Measurements from ENCODE around the gene CABP7. TPM values are rescaled to one million over a fixed set of nuclear protein-coding genes. Genes with fewer than 3 reads are reported as not detected.

CABP7 gene
- total and polyA plus RNA-seq, 12 donors: 0.77 to 15.1 (median 5.9) TPM

GRCh38 chr22:29700206-29700899, 19.4 kb upstream of the CABP7 start:
- Histone ChIP-seq H3K36me3 (replicated peaks in 1 of 2) (peaks cover 0 to 4% of the 10 kb centered on the region in 2 donors), H3K27ac (no peak overlapping the region), H3K4me3 (no peak overlapping the region), H3K9me3 (replicated peaks in 1 of 3) (no peaks in the 10 kb centered on the region), H3K4me1 (replicated peaks in 1 of 2) (peaks cover 18 to 45% of the 10 kb centered on the region in 2 donors), H3K27me3 (no peaks in the 10 kb centered on the region)
- TF ChIP-seq POLR2A (IDR thresholded peaks at IDR 0.05) (no peak), CTCF (IDR thresholded peaks at IDR 0.05) (no peak)
- 59 to 72% (median 63%) methylated on average over 14 to 19 of the region's 19 CpGs for WGBS, 4 donors
- DNase-seq: peak in 1 of 7 donors; percentile 14
- intact Hi-C loops (cut with DNase I): loop anchor here in 1 of 2 donors (10.0 kb wide), 1 partner anchor 304 kb away; no protein-coding TSS in a partner anchor

DNA sequence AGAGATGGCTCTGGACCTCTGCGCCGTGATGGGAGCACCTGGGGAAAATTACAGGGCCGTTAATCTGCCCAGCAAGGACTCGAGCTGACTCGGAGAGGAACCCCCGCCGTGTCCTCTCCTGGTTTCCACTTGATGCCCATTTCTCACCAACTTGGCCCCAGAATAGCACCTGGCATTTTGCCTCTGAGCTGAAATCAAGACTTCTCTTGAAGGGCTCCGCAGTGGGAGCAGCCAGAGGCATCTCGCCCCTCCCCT, 19.0 kb upstream of the CABP7 start:
- WGBS, 4 donors: 55 to 62% (median 61%) methylated on average over 8 to 9 of the region's 9 CpGs
- Histone ChIP-seq H3K27me3 (no peaks in the 10 kb centered on the region), H3K4me1 (replicated peaks in 1 of 2) (peaks cover 18 to 45% of the 10 kb centered on the region in 2 donors), H3K36me3 (replicated peaks in 1 of 2) (no peaks in the 10 kb centered on the region), H3K4me3 (no peak overlapping the region), H3K9me3 (replicated peaks in 1 of 3) (no peaks in the 10 kb centered on the region), H3K27ac (no peak overlapping the region)
- intact Hi-C loops (cut with DNase I): loop anchor here in 1 of 2 donors (10.0 kb wide), 1 partner anchor 304 kb away; no protein-coding TSS in a partner anchor
- no peak for DNase-seq
- TF ChIP-seq POLR2A (IDR thresholded peaks at IDR 0.05) (no peak), CTCF (IDR thresholded peaks at IDR 0.05) (no peak)

DNA sequence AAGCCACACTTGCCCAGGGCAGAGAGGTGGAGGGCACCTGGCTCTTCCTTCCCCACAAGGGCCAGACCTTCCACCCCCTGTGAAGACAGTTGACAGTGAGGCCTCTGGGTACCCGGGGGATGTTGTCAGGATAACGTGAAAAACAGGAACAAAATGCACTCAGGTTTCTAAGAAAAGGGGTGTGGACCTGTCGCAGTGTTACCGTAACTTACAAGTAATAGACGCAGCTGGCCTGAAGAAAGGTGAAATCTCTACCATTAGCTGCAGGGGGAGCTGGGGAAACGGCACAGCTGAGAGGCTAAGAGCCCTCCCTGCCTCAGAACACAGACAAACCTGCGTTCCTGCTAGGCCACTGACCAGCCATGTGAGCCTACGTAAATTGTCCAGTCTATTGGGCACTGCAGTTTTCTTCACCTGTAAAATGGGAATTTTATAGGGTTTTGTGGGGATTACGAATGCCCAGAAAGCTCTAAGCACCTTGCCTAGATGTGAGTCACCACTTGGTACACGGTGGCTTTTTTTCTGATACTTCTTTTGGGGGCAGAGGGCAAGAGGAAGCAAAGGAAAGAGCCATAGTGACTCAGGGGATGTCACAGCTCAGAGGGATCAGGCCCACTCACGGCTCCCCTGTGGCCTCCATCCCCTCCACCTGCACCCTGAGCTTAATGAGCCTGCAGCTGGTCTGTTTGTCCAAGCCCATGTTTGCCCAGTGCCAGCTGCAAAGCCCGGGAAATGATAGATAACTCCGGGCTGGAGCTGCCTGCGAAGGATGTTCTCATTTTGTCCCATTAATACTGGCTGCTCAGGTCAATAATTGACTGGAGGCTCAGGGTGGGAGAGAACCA, 18.4 kb upstream of the CABP7 start:
- no peak overlapping the region for H3K4me3 ChIP-seq
- TF ChIP-seq POLR2A (IDR thresholded peaks at IDR 0.05): no peak
- TF ChIP-seq CTCF (IDR thresholded peaks at IDR 0.05): no peak
- 37 to 64% (median 40%) methylated on average over 13 to 14 of the region's 14 CpGs for WGBS, 4 donors
- no peaks in the 10 kb centered on the region for H3K36me3 ChIP-seq (replicated peaks in 1 of 2)
- no peaks in the 10 kb centered on the region for H3K27me3 ChIP-seq
- DNase-seq: no peak
- no peaks in the 10 kb centered on the region for H3K9me3 ChIP-seq (replicated peaks in 1 of 3)
- peaks cover 18 to 45% of the 10 kb centered on the region in 2 donors for H3K4me1 ChIP-seq (replicated peaks in 1 of 2)
- intact Hi-C loops (cut with DNase I): loop anchor here in 1 of 2 donors (10.0 kb wide), 1 partner anchor 303 kb away; no protein-coding TSS in a partner anchor
- H3K27ac ChIP-seq: peak overlapping the region in 3 of 5 donors; percentile 6 to 27 (median 12)

Data from adrenal gland (tissue), 12 donors.